GM12878 (cell line): Measurements from ENCODE around the gene DOK1. TPM values are rescaled to one million over a fixed set of nuclear protein-coding genes. Genes with fewer than 3 reads are reported as not detected.
A peak's percentile ranks its signal among the peaks of the same experiment; 100 is the strongest.

Experiments
- ATF3 ChIP-seq: IDR thresholded peaks from 2 replicates; pipeline ENCODE4 v1.6.1; 2011; ENCODE audit warnings: low read depth, mild to moderate bottlenecking, low read length, moderate library complexity, borderline replicate concordance; ENCODE audit errors: extremely low read depth
- CUX1 ChIP-seq: IDR thresholded peaks from 2 replicates; pipeline ENCODE4 v1.6.1; 2012; ENCODE audit warnings: improper control_type of control experiment, low read depth, low read length; ENCODE audit not compliant: insufficient replicate concordance
- USF2 ChIP-seq: IDR thresholded peaks from 2 replicates; pipeline ENCODE4 v1.6.1; 2011; ENCODE audit warnings: low read depth, low read length, improper control_type of control experiment, borderline replicate concordance
- polyA plus RNA-seq, 11 experiments: library from polyadenylated mRNA; depleted of rRNA in 4 of 11; unstranded in 6 of 11; stranded (reverse) in 5 of 11; fragments of >200 nt; fragmentation: Nextera tagmentation in 4 of 11; fragmentation: Illumina TruSeq in 1 of 11; extraction: Ambion mirVana in 4 of 11; extraction: Trizol in 1 of 11; gene quantifications; 1 replicate in 1 of 11; 2 replicates in 10 of 11; pipeline versions ENCODE4 v1.2.1 to v1.2.3, GENCODE V29; 2011 to 2016; ENCODE audit warnings: inconsistent platforms in 2 of 11, missing spikeins in 2 of 11, low read depth in 1 of 11
- total RNA-seq, 4 experiments: library from RNA; depleted of rRNA in 3 of 4; stranded (reverse); fragments of >200 nt in 3 of 4; fragmentation: Illumina TruSeq in 1 of 4; extraction: Trizol in 1 of 4; gene quantifications; 2 replicates each; pipeline versions ENCODE4 v1.2.1 to v1.2.3, GENCODE V29; 2013 to 2021
- TF ChIP-seq, protein P1 (sequence below): fragments of 450-650 bp; IDR thresholded peaks from 2 replicates; pipeline ENCODE4 v1.6.1; 2016; ENCODE audit warnings: mild to moderate bottlenecking

Gene DOK1
- total and polyA plus RNA-seq, 10 of the 15 experiments (the other 5 are each of a cell fraction or from before 2014, with no cell fraction given): 1.4 to 104 (median 59.7) TPM

- TF ChIP-seq CUX1 (peak; percentile 86), USF2 (no peak), ATF3 (no peak)
- TF ChIP-seq, protein P1, sequence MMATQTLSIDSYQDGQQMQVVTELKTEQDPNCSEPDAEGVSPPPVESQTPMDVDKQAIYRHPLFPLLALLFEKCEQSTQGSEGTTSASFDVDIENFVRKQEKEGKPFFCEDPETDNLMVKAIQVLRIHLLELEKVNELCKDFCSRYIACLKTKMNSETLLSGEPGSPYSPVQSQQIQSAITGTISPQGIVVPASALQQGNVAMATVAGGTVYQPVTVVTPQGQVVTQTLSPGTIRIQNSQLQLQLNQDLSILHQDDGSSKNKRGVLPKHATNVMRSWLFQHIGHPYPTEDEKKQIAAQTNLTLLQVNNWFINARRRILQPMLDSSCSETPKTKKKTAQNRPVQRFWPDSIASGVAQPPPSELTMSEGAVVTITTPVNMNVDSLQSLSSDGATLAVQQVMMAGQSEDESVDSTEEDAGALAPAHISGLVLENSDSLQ: peak; percentile 8; the same call in 1 of the 2 replicates
- TF ChIP-seq, all 136 proteins: peak for 39
These were observed 24.0 kb upstream of the DOK1 start (continued) for GRCh38 chr2:74530239-74531187.
